Measurements from ENCODE around the gene PRPSAP2.

The PRPSAP2 gene

DNA sequence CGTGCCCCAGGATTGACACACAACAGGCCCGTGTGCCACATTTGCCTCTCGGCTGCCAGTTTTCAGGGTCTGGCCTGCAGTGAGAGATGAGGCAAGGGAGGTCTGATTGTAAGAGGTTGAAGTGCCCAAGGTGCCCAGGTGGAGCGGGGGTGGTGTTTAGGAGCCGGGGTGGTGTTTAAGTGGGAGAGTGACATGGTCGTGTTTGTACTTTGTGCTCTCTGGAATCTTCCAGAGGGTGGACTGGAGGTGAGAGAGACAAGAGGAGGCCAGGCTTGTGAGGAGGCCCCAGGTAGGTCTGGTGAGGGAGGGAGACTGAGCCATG lies 104.5 kb downstream of the PRPSAP2 start:
- DNase-seq (ENCODE audit: low read depth), result no peak

DNA sequence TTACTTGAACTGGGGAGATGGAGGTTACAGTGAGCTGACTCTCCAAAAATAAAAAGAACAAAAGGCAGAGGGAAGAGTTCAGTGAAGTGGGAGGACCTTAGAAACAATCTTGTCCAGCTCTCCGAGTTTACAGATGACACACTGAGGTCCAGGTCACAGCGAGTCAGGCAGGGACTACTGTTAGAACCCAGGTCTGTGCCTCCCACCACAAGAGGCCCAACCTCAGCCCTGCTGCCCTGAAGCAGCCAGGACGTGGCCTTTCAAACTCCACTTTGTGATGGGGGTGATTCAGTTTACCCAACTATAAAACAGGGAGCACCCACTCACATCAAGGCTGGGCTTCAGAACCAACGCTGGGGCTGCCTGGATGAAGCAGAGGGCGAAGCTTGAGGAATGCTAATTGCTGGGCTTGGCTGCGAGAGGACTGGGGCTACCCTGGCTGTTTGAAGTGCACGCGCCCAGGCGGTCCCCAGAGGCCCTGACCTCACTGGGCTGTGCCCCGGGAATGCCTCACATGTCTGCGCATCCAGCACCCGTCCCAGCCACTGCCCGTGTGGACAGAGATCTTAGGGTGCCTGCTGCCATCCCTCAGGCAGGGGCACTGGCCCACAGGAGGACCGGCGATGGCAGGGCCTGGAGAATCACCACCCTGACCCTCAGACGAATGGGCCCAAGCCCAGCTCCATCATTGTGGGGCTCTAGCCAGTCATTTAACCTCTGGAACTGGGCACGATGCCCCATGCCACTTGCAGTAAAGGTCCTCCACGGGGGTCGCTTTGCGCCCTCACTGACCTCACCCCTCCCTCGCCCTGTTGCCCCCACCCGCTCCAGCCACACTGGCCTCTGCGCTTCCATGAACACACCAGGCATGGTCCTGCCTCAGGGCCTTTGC lies 105.4 kb downstream of the PRPSAP2 start:
- DNase-seq (ENCODE audit: low read depth), result no peak

DNA sequence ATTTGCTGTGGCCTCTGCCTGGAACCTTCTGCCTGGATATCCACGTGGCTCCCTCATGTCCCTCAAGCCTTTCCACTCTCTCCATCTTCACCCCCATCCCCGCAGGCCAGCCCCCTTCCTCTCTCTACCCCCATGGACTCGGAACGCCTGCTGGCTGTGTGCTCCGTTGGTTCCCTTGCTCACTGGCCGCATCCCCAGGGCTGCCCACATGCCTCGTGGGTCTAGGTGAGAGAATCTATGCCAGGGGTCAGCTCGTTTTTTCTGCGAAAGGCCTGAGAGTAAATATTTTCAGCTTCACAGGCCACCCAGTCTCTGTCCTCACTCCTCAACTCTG lies 106.1 kb downstream of the PRPSAP2 start:
- no peak for DNase-seq (ENCODE audit: low read depth)

DNA sequence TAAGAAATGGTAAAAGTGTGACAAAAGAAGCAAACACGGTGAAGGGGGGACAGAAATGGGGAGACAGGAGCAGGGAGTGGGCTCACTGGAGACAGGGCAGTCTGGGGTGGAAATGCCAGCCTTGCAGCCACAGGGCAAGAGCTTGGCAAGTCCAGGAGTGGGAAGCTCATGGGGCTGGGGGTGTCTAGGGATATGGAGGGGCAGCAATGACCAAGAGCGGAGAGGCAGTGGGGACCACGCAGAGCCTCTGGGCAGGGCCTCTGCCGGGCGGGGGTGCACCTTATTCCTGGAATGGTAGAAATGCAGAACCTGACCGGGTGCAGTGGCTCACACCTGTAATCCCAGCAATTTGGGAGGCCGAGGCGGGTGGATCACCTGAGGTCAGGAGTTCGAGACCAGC lies 106.6 kb downstream of the PRPSAP2 start:
- no peak for DNase-seq (ENCODE audit: low read depth)

DNA sequence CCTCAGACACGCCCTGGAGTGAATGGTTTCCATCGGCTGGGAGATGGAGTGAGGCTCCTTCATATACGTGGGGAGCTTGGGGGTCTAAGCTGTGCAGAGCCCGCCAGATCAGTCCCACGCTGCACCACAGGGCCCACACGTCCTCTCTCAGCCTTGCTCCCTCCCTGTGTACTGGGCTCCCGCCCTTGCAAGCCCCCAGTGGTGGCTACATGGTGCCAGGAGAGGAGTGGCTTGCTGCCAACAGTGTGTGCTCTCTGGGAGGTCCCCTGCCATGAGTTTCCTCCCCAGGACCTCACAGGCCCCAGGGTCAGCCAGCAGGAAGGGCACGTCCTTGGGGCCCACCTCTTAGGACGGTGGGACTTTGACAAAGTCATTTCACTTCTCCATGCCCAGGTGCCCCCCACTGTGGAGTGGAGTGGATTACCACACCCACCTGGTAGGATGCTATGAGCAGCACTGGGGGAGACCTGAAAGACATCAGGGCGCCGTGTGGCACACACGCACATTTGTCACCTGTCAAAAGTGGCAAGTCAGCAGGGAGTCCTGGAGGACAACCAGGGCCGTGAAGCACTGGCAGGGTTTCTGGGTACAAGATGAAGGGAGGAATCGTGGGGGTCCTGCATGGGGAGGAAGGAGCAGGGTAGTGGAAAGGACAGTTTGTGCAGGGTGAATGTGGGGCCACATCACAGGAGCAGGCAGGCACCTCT lies 107.8 kb downstream of the PRPSAP2 start:
- DNase-seq (ENCODE audit: low read depth), result no peak

DNA sequence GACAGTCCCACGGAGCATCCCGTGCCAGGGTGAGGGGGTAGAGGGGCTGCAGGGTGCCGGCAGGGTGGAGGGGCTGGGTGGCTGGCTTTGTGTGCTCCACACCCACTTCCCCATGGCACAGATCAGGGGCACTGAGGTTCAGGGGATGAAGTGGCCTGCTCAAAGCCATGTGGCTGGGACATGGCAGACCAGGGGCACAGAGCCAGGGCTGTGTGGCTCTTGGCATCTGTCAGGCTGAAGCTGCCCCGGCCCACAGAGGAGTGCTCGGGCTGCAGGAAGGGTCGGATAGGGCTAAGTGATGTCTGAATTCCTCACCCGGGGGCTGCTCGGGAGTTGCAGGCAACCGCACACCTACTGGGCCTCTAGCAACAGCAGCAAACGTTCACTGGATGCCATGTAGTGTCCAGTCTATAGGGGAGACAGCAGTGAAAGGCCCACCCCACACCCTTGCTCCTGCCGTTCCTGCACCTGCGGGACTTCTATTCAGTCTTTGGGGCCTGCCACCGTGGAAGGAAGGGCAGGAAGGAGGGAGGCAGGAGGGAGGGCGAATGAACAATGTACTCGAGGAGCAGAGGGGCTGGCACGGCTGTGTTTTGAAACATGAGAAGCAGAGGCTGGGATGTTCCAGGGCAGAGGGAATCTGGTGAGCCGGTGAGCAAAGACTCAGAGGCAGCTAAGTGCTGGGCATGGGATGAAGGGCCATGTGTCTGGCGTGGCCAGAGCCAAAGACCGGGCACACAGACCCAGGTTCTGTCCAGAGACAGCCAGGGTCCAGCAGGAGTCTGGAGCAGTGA lies 109.1 kb downstream of the PRPSAP2 start:
- no peak for DNase-seq (ENCODE audit: low read depth)

DNA sequence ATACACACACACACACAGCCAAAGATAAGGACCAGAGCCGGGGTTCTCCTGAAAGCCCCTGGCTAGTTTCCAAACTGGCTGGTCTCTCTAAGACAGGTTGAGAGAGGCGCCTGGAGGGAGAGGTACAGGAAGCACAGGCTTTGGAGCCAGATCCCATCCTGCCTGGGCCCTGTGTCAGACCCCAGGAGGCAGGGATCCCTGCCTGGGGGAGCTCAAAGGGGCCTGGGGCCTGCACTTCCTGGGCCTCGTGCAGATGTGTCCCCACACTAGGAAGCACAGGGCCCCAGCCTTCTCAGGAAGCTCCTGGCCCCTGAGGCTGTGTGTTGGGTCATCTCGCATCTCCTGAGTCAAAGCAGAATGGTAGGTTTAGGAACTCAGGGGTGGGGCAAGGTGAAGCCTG lies 110.0 kb downstream of the PRPSAP2 start:
- peak; percentile 41 for DNase-seq (ENCODE audit: low read depth)

DNA sequence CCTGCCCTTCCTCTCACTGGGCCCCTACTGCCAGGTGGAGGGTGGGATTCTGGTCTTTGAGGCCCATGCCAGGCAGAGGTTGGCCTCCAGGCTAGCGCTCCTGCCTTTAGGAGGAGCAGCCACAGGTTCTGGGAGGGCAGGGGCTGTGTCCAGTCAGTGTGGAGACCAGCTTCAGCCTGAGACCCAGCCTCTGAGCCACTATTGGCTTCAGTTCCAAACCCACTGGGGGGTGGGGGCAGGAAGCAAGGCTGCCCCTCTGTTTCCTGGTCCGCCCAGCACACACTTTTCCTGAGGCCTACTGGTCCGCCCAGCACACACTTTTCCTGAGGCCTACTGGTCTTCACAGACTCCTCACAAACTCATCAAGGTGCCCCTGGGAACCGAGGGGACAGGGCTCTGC lies 110.4 kb downstream of the PRPSAP2 start:
- DNase-seq (ENCODE audit: low read depth), result peak; percentile 65

DNA sequence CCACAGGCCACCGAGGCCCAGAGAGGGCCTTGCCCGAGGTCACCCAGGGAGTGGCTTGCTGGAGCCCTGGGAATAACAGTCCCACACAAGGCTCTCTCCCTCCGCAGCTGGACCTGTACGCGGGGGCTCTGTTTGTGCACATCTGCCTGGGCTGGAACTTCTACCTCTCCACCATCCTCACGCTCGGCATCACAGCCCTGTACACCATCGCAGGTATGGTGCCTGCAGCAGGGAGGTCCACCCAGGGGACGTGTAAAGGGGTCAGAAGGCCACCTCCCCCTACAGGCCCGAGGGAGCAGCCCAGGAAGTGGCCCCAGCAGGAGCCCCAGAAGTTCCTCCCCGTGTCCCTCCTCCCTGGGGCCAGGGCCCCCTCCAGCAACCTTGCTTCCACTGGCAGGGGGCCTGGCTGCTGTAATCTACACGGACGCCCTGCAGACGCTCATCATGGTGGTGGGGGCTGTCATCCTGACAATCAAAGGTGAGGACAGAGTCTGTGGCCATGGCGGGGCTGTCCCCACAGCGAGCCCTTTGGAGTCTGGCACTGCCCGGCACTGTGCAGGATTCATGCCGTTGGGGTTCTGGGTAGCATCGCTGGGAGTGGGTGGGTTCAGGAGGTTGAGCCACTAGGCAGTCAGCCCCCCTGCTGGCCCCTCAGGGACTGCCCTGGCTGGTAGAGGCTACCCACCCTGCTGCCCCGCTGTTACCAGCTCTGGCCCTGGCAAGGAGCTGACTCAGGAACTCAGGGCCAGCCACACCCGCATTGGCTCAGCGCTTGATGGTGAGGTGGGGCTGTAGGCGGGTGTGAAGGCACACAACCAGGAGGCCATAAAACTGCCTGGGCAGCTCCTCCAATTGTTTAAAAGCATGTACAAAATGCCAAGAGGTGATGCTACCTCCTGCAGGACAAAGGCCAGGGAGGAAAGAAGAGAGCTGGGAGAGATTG lies 111.3 kb downstream of the PRPSAP2 start:
- DNase-seq (ENCODE audit: low read depth), result peak; percentile 37

DNA sequence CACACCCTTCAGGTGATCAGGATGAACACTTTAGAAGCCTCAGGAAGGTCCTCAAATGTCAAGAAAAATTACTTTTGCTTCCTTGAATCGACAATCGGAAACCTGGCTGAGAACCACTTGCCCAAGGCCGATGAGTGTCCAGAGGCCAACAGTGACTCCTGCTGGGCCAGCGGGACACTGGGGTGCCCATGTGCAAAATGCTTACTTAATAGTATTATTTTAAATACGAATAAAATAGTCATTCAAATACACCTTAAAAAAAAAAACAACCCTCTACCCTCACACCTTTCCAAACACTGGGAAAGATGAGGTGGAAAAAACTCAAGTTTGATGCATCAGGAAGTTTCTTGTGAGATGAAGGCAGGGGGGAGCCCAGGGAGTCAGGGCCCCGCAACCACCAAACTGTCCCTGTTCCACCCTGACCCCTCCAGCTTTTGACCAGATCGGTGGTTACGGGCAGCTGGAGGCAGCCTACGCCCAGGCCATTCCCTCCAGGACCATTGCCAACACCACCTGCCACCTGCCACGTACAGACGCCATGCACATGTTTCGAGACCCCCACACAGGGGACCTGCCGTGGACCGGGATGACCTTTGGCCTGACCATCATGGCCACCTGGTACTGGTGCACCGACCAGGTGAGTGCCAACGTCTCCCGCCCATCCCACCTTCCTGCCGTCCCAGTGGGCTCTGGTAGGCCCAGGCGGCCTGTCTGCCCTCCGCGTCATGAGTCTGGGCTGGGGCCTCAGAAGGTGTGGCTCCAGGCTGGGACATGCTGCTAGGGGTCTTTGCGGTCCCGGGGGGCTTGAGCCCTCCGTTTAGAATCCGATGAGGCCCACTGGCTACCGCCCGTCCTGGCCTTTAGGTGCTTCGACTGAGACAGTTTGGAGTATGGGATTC lies 112.9 kb downstream of the PRPSAP2 start:
- DNase-seq (ENCODE audit: low read depth), result no peak

DNA sequence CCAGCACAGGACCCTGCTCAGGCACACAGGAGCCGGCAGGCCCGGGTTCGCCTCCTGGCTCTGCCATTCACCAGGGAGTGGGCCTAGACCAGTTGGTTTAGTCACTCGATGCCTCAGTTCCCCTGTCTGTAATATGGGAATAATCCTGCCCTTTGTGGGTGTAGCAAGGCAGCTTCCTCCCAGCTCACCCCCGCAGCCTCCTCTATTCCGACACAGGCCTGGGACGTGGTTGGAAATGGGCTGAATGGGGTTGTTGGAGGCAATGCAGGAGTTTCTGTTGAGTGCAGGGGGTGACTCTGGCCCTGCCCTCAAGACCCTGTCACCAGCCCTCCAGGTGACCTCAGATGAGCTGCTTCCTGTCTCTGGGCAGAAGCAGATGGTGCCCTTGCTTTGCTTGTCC lies 113.9 kb downstream of the PRPSAP2 start:
- DNase-seq (ENCODE audit: low read depth), result no peak

DNA sequence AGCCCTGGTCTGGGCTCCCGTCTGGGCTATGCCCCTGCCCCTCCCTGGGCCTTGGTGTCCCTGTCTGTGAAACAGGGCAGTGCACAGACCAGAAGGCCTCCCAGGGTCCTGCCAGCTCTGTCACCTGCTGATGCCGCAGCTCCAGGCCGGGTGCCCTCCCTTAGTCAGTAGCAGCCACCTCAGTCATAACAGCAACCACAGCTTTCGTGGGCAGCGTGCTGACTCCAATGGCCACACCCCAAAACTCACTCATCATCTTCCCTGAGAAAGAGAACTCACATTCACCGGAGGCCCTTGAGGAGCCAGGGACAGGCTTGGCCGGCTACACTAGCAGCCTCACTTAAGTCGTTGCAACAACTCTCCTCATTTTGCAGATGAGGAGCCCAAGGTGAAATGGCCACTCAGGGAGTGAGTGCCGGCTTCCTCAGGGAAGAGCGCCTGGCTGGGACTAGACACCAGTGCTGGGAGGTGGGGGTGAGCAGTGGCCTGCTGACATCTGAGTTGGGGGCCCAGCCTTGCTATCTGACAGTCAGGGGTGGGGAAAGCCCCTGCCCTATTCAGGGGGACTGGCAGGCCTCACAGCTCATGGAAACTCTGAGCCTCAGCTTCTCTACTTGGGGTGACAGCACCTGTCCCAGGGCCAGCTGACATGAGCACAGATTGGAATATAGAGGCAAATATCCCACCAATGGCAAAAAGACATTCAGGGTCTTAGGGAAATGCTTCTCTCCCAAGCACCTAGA lies 116.6 kb downstream of the PRPSAP2 start:
- DNase-seq (ENCODE audit: low read depth), result no peak

DNA sequence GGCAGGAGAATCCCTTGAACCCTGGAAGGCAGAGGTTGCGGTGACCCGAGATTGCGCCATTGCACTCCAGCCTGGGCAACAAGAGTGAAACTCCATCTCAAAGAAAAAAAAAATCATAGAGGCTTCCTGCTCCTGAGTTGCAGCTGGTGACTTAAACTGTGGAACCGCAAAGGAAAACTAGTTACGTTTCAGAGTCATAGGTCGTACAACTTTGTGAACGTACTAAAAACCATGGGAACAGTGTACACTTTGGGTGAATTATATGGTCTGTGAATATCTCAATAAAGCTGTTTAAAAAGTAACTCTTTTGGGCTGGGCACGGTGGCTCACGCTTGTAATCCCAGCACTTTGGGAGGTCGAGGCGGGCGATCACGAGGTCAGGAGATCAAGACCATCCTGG lies 117.7 kb downstream of the PRPSAP2 start:
- no peak for DNase-seq (ENCODE audit: low read depth)

DNA sequence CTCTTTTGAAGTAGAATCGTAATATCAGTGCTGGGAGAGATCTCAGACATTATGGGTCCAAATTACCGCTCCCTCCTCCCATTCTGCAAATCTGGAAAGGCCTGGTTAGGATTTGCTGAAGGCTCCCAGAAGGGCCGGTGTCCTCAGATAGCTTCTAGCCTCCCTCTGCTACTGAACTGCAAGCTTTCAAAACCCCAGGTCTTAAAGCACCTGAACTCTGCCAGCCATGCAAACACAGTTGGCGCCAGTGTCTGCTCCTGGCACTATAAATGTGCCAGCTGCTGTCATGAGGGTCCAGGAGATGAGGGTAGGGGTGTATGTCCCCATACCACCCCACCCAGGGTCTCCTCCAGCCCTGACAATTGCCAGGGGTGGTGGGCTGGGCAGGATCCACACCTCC lies 118.3 kb downstream of the PRPSAP2 start:
- no peak for DNase-seq (ENCODE audit: low read depth)

DNA sequence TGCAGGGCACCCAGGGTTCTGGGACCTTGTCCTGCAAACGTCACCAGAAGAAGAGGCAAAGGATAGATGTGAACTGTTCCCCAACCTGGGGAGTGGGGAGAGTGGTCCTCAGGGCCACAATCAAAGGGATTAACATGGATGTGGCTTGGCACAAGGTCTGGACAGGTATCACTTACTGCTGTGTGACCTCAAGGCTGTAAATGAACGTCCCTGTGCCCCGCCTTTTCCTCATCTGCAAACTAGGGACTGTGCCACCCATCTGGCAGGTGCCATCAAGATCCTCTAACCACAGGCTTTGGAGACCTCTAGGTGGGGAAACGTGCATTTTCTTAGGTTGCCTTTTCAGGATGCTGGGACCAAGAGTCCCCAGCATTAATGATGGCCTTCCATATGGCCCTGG lies 119.1 kb downstream of the PRPSAP2 start:
- no peak for DNase-seq (ENCODE audit: low read depth)

DNA sequence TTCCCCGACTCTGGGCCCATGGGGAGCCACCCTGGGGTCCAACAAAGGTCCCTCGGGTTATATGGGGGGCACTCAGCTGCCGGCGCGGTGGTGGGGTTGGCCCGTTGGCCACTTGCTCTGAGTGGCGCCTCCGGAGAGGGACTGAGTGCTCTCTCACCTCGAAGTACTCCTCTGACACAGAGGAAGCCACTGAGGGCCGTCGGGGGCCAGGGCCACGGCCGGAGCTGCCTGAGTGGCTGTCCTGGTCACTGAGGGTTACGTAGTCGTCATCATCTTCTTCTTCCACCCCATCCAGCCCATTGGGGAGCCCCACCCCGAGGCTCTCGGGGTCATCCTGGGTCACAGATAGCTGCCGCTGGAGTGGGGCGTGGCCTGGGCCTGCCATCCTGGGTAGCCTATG lies 119.7 kb downstream of the PRPSAP2 start:
- DNase-seq (ENCODE audit: low read depth), result no peak

DNA sequence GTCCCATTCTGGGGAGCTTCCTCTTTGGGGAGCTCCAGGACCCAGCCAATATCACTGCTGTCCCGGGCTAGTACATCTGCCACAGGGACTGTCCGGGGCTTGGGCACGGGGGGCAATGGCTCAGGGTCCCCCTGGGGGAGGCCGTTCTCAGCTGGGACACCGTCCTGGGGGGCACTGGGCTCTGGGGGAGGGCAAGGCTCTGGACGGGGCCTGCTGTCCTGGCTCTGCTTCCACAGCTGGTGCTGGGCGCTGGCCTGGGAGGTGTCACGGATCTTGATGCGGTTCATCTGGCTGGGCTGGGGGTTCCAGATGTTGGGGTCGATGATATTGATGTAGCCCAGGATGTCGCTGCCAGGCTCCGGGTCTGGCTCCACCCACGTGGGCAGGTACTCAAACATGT lies 120.1 kb downstream of the PRPSAP2 start:
- DNase-seq (ENCODE audit: low read depth), result no peak

DNA sequence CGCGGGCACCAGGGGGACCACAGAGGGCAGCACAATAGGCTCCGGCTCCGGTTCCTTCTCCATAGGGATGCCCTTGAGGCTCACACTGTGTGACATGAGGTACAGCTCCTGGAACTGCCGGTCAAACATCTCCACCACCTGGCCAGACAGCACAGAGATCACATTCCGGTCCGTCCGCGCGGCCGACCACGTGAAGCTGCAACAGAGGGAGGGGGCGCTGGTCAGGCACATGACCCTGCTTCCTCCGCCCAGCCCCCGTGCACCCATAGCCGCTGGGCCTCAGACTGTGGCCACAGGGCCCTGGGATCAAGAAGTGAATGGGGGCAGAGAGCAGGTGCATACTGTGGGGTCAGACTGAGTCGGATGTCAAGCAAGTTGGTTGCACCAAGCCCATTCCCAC lies 120.7 kb downstream of the PRPSAP2 start:
- DNase-seq (ENCODE audit: low read depth), result no peak
